Measurements from ENCODE around the gene GSTM1.

Gene GSTM1

DNA sequence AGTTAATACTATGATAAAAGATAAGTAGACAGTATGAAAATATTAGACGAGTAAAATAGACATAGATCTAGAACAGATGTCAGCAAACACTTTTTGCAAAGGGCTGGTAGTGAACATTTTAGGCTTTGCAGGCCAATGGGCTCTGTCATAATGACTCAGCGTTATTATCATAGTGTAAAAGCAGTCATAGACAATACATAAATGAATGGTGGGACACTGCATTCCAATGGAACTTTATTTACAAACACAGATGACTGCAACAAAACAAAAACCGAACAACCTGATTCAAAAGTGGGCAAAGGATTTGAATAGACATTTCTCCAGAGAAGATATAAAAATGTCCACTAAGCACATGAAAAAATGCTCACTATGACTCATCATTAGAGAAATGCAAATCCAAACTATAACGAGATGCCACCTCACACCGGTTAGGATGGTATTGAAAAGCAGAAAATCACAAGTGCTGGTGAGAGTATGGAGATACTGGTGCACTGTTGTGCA is 31.8 kb downstream of the GSTM1 start:
- no peak overlapping the region for H3K4me3 ChIP-seq (ENCODE audit: low read depth in 1 of 2, low read length in 2 of 2)
- peaks cover 0 to 18% of the 10 kb centered on the region in 2 donors for H3K4me1 ChIP-seq (ENCODE audit: control insufficient read depth in 1 of 2, insufficient read depth in 2 of 2, low read length in 2 of 2)
- no peak overlapping the region for H3K27ac ChIP-seq (ENCODE audit: low read length)
- no peaks in the 10 kb centered on the region for H3K9me3 ChIP-seq (ENCODE audit: control insufficient read depth in 1 of 2, low read length in 2 of 2)
- H3K27me3 ChIP-seq (ENCODE audit: low read depth, low read length): no peaks in the 10 kb centered on the region
- H3K36me3 ChIP-seq (ENCODE audit: control insufficient read depth in 1 of 2, insufficient read depth in 2 of 2, low read length in 2 of 2): no peaks in the 10 kb centered on the region

GRCh38 chr1:109721042-109721441 is 33.4 kb downstream of the GSTM1 start:
- no peak overlapping the region for H3K27ac ChIP-seq (ENCODE audit: low read length)
- no peaks in the 10 kb centered on the region for H3K9me3 ChIP-seq (ENCODE audit: control insufficient read depth in 1 of 2, low read length in 2 of 2)
- H3K27me3 ChIP-seq (ENCODE audit: low read depth, low read length): no peaks in the 10 kb centered on the region
- H3K4me3 ChIP-seq (ENCODE audit: low read depth in 1 of 2, low read length in 2 of 2): no peak overlapping the region
- no peaks in the 10 kb centered on the region for H3K36me3 ChIP-seq (ENCODE audit: control insufficient read depth in 1 of 2, insufficient read depth in 2 of 2, low read length in 2 of 2)
- peaks cover 0 to 8% of the 10 kb centered on the region in 2 donors for H3K4me1 ChIP-seq (ENCODE audit: control insufficient read depth in 1 of 2, insufficient read depth in 2 of 2, low read length in 2 of 2)

GRCh38 chr1:109721971-109722370 is 34.4 kb downstream of the GSTM1 start:
- Histone ChIP-seq H3K27ac (ENCODE audit: low read length) (no peak overlapping the region), H3K27me3 (ENCODE audit: low read depth, low read length) (no peaks in the 10 kb centered on the region), H3K4me3 (ENCODE audit: low read depth in 1 of 2, low read length in 2 of 2) (no peak overlapping the region), H3K4me1 (ENCODE audit: control insufficient read depth in 1 of 2, insufficient read depth in 2 of 2, low read length in 2 of 2) (peaks cover 0 to 8% of the 10 kb centered on the region in 2 donors), H3K9me3 (ENCODE audit: control insufficient read depth in 1 of 2, low read length in 2 of 2) (no peaks in the 10 kb centered on the region), H3K36me3 (ENCODE audit: control insufficient read depth in 1 of 2, insufficient read depth in 2 of 2, low read length in 2 of 2) (no peaks in the 10 kb centered on the region)

DNA sequence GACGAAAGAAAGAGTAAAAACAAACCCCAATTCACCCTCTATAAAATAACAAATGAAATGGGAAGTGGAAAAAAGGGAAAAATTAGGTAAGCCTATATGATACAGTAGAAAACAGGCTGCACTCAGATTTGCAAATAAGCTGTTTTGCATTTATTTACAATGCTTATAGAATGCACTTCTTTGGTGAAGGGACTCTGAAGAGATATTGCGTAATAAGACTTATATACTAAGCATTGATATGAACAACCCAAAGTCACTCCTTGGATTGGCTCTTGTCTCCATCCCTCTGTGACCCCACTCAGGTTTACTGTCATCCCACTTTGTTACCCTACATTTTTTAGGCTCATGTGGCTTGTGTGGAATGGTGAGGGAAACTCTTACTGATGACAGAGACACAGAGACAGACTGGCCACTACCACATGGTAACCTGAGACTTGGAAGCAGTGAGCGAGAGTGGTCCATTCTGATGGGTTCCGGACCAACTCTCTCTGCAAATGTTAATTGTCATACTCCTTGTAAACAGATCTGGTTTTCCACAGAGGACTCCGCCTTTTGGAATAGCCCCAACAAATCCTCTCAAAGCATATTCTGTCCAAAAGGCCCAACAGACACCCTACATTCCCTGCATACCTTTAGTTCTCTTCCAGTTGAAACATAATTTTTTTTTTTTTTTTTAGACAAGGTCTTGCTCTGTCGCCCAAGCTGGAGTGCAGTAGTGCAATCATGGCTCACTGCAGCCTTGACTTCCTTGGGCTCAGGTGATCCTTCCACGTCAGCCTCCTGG is 35.5 kb downstream of the GSTM1 start:
- H3K4me3 ChIP-seq (ENCODE audit: low read depth in 1 of 2, low read length in 2 of 2): no peak overlapping the region
- H3K4me1 ChIP-seq (ENCODE audit: control insufficient read depth in 1 of 2, insufficient read depth in 2 of 2, low read length in 2 of 2): peaks cover 0 to 8% of the 10 kb centered on the region in 2 donors
- no peak overlapping the region for H3K27ac ChIP-seq (ENCODE audit: low read length)
- H3K27me3 ChIP-seq (ENCODE audit: low read depth, low read length): no peaks in the 10 kb centered on the region
- H3K9me3 ChIP-seq (ENCODE audit: control insufficient read depth in 1 of 2, low read length in 2 of 2): no peaks in the 10 kb centered on the region
- no peaks in the 10 kb centered on the region for H3K36me3 ChIP-seq (ENCODE audit: control insufficient read depth in 1 of 2, insufficient read depth in 2 of 2, low read length in 2 of 2)

- Histone ChIP-seq H3K4me1 (ENCODE audit: control insufficient read depth in 1 of 2, insufficient read depth in 2 of 2, low read length in 2 of 2) (peaks cover 0 to 8% of the 10 kb centered on the region in 2 donors), H3K36me3 (ENCODE audit: control insufficient read depth in 1 of 2, insufficient read depth in 2 of 2, low read length in 2 of 2) (no peaks in the 10 kb centered on the region), H3K9me3 (ENCODE audit: control insufficient read depth in 1 of 2, low read length in 2 of 2) (no peaks in the 10 kb centered on the region), H3K27me3 (ENCODE audit: low read depth, low read length) (no peaks in the 10 kb centered on the region), H3K27ac (ENCODE audit: low read length) (no peak overlapping the region), H3K4me3 (ENCODE audit: low read depth in 1 of 2, low read length in 2 of 2) (no peak overlapping the region)
Measured at GRCh38 chr1:109724933-109725332, 37.3 kb downstream of the GSTM1 start.

DNA sequence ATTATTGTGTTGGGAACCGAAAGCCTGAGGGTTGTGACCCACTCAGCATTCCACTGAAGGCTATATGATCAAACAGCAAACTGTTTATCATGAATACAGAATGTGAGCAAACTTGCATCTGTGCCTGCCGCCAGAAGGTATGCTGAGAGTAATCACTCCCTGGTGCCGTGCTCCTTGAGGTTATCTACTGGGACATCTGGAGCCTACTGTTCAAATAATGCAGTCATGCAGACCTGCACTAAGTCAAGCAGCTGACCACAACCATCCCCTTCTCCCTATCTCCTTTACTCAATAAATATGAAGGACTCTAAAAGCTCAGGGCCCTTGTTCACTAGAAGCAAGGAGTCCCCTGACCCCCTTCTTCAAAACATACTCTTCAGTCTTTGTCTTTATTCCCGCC is 37.9 kb downstream of the GSTM1 start:
- no peaks in the 10 kb centered on the region for H3K36me3 ChIP-seq (ENCODE audit: control insufficient read depth in 1 of 2, insufficient read depth in 2 of 2, low read length in 2 of 2)
- H3K4me1 ChIP-seq (ENCODE audit: control insufficient read depth in 1 of 2, insufficient read depth in 2 of 2, low read length in 2 of 2): peaks cover 0 to 8% of the 10 kb centered on the region in 2 donors
- H3K9me3 ChIP-seq (ENCODE audit: control insufficient read depth in 1 of 2, low read length in 2 of 2): no peaks in the 10 kb centered on the region
- no peak overlapping the region for H3K27ac ChIP-seq (ENCODE audit: low read length)
- H3K4me3 ChIP-seq (ENCODE audit: low read depth in 1 of 2, low read length in 2 of 2): no peak overlapping the region
- H3K27me3 ChIP-seq (ENCODE audit: low read depth, low read length): no peaks in the 10 kb centered on the region

GRCh38 chr1:109726007-109726406 is 38.4 kb downstream of the GSTM1 start:
- Histone ChIP-seq H3K36me3 (ENCODE audit: control insufficient read depth in 1 of 2, insufficient read depth in 2 of 2, low read length in 2 of 2) (no peaks in the 10 kb centered on the region), H3K4me1 (ENCODE audit: control insufficient read depth in 1 of 2, insufficient read depth in 2 of 2, low read length in 2 of 2) (peaks cover 0 to 8% of the 10 kb centered on the region in 2 donors), H3K27me3 (ENCODE audit: low read depth, low read length) (no peaks in the 10 kb centered on the region), H3K9me3 (ENCODE audit: control insufficient read depth in 1 of 2, low read length in 2 of 2) (no peaks in the 10 kb centered on the region), H3K4me3 (ENCODE audit: low read depth in 1 of 2, low read length in 2 of 2) (no peak overlapping the region), H3K27ac (ENCODE audit: low read length) (no peak overlapping the region)

DNA sequence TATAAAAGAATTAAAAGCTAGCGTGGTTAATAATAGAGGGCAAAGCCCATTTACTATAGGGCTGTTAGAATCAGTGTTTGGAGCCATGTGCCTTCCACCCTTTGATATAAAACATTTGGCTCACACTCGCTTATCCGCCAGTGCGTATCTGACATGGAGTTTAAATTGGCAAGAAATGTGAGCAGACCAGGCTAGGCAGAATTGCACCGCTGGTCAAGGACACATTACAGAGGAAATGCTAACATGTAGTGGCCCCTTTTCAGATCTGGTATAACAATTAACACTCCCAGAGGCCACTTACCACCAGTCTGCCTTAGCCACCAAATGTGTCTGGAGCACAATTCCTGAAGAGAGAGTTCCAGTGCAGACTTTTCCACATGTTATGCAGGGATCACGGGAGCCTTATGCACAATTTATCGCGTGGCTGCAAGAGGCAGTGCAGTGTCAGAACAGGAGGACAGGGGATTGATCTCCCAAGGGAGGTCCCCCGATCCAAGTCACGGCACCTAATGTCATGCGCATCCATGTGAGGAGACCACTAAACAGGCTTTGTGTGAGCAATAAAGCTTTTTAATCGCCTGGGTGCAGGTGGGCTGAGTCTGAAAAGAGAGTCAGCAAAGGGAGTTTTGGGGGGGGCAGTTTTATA is 39.2 kb downstream of the GSTM1 start:
- no peak overlapping the region for H3K4me3 ChIP-seq (ENCODE audit: low read depth in 1 of 2, low read length in 2 of 2)
- peaks cover 0 to 8% of the 10 kb centered on the region in 2 donors for H3K4me1 ChIP-seq (ENCODE audit: control insufficient read depth in 1 of 2, insufficient read depth in 2 of 2, low read length in 2 of 2)
- no peaks in the 10 kb centered on the region for H3K27me3 ChIP-seq (ENCODE audit: low read depth, low read length)

DNA sequence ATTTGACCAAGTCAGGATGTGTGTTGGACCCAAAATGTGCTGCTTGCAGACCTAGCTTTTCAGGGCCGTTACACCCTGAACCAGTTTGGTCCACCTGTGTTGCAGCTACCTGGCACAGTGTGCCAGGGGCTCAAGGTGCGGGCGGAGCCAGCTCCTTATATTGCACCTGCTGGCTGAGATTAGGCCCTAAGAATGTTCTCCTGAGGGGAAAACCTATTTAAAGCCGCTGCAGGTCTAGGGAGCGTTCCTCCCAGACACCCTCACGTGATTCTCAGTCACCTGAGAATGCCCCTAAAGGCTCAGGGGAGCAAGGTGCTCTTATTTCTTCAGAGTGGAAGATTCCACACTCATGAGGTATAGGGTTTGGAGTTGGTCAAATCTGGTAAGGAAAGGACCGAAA is 41.3 kb downstream of the GSTM1 start:
- H3K27me3 ChIP-seq (ENCODE audit: low read depth, low read length): no peaks in the 10 kb centered on the region
- no peak overlapping the region for H3K27ac ChIP-seq (ENCODE audit: low read length)
- no peaks in the 10 kb centered on the region for H3K4me1 ChIP-seq (ENCODE audit: control insufficient read depth in 1 of 2, insufficient read depth in 2 of 2, low read length in 2 of 2)

More for the DNA sequence above, 39.2 kb downstream of the GSTM1 start:
- Histone ChIP-seq H3K27ac (ENCODE audit: low read length) (no peak overlapping the region), H3K9me3 (ENCODE audit: control insufficient read depth in 1 of 2, low read length in 2 of 2) (no peaks in the 10 kb centered on the region), H3K36me3 (ENCODE audit: control insufficient read depth in 1 of 2, insufficient read depth in 2 of 2, low read length in 2 of 2) (no peaks in the 10 kb centered on the region)

GRCh38 chr1:109730666-109731065 is 43.0 kb downstream of the GSTM1 start:
- Histone ChIP-seq H3K36me3 (ENCODE audit: control insufficient read depth in 1 of 2, insufficient read depth in 2 of 2, low read length in 2 of 2) (peaks cover 3 to 10% of the 10 kb centered on the region in 2 donors), H3K9me3 (ENCODE audit: control insufficient read depth in 1 of 2, low read length in 2 of 2) (no peaks in the 10 kb centered on the region), H3K4me1 (ENCODE audit: control insufficient read depth in 1 of 2, insufficient read depth in 2 of 2, low read length in 2 of 2) (no peaks in the 10 kb centered on the region), H3K4me3 (ENCODE audit: low read depth in 1 of 2, low read length in 2 of 2) (no peak overlapping the region), H3K27ac (ENCODE audit: low read length) (no peak overlapping the region), H3K27me3 (ENCODE audit: low read depth, low read length) (no peaks in the 10 kb centered on the region)

More for the DNA sequence above, 41.3 kb downstream of the GSTM1 start:
- H3K4me3 ChIP-seq (ENCODE audit: low read depth in 1 of 2, low read length in 2 of 2): no peak overlapping the region
- H3K36me3 ChIP-seq (ENCODE audit: control insufficient read depth in 1 of 2, insufficient read depth in 2 of 2, low read length in 2 of 2): no peaks in the 10 kb centered on the region
- H3K9me3 ChIP-seq (ENCODE audit: control insufficient read depth in 1 of 2, low read length in 2 of 2): no peaks in the 10 kb centered on the region

GRCh38 chr1:109732390-109732881 is 44.8 kb downstream of the GSTM1 start:
- H3K36me3 ChIP-seq (ENCODE audit: control insufficient read depth in 1 of 2, insufficient read depth in 2 of 2, low read length in 2 of 2): peaks cover 15 to 20% of the 10 kb centered on the region in 2 donors
- peak overlapping the region; percentile 41 for H3K27ac ChIP-seq (ENCODE audit: low read length)
- no peaks in the 10 kb centered on the region for H3K27me3 ChIP-seq (ENCODE audit: low read depth, low read length)
- H3K9me3 ChIP-seq (ENCODE audit: control insufficient read depth in 1 of 2, low read length in 2 of 2): no peaks in the 10 kb centered on the region
- no peaks in the 10 kb centered on the region for H3K4me1 ChIP-seq (ENCODE audit: control insufficient read depth in 1 of 2, insufficient read depth in 2 of 2, low read length in 2 of 2)
- no peak overlapping the region for H3K4me3 ChIP-seq (ENCODE audit: low read depth in 1 of 2, low read length in 2 of 2)
